Measurements from ENCODE around the gene TMEM109.

Gene TMEM109

GRCh38 chr11:60972182-60973030, 58.4 kb downstream of the TMEM109 start:
- no peak for TF ChIP-seq CTCF (IDR thresholded peaks at IDR 0.05; ENCODE audit: insufficient read depth, low read depth, low read length, missing control alignments)
- H3K4me3 ChIP-seq (ENCODE audit: low read length), result no peak overlapping the region
- DNase-seq (ENCODE audit: low read depth), result no peak
